ENCODE results near the gene USP12.
"Not testable (repeated sequence)": the region's sequence is repeated elsewhere in the genome, so short reads cannot be mapped to it uniquely, and the experiment has no call there.

DNA sequence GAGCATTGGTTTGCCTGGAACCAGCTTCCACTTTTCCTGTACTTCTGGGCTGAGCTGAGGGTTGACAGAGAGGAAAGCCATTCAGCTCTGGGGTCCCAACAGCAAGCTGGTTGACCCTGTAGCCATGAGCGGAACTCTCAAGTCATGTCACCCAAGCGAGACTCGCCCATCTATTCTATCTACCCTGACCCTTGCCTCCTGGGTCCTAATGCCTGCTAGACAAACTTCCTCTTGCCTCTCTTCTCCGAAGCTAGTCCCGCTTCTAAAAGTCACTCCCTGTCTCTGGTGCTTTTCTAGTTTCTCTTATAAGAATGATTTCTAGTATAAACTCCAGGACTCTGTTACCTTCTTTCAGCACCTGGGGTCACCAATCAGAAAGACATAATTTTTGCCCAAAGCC is 41.8 kb upstream of the USP12 start:
- TF ChIP-seq, protein P1, sequence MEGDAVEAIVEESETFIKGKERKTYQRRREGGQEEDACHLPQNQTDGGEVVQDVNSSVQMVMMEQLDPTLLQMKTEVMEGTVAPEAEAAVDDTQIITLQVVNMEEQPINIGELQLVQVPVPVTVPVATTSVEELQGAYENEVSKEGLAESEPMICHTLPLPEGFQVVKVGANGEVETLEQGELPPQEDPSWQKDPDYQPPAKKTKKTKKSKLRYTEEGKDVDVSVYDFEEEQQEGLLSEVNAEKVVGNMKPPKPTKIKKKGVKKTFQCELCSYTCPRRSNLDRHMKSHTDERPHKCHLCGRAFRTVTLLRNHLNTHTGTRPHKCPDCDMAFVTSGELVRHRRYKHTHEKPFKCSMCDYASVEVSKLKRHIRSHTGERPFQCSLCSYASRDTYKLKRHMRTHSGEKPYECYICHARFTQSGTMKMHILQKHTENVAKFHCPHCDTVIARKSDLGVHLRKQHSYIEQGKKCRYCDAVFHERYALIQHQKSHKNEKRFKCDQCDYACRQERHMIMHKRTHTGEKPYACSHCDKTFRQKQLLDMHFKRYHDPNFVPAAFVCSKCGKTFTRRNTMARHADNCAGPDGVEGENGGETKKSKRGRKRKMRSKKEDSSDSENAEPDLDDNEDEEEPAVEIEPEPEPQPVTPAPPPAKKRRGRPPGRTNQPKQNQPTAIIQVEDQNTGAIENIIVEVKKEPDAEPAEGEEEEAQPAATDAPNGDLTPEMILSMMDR (IDR thresholded peaks at IDR 0.05): not testable (repeated sequence)
- not testable (repeated sequence) for TF ChIP-seq EP300, POLR2A (IDR thresholded peaks at IDR 0.05)

All from ovary (tissue), 3 donors.